ENCODE measurements around the gene PPP4C. TPM values are rescaled to one million over a fixed set of nuclear protein-coding genes. Genes with fewer than 3 reads are reported as not detected.
A peak's percentile ranks its signal among the peaks of the same experiment; 100 is the strongest.
"Not testable (repeated sequence)": the region's sequence is repeated elsewhere in the genome, so short reads cannot be mapped to it uniquely, and the experiment has no call there.

Gene PPP4C
- total RNA-seq, 6 experiments from 2014 or later, result 111 to 135 (median 123) TPM

GRCh38 chr16:30112197-30113030 lies 36.6 kb downstream of the PPP4C start:
- TF ChIP-seq, protein P1, sequence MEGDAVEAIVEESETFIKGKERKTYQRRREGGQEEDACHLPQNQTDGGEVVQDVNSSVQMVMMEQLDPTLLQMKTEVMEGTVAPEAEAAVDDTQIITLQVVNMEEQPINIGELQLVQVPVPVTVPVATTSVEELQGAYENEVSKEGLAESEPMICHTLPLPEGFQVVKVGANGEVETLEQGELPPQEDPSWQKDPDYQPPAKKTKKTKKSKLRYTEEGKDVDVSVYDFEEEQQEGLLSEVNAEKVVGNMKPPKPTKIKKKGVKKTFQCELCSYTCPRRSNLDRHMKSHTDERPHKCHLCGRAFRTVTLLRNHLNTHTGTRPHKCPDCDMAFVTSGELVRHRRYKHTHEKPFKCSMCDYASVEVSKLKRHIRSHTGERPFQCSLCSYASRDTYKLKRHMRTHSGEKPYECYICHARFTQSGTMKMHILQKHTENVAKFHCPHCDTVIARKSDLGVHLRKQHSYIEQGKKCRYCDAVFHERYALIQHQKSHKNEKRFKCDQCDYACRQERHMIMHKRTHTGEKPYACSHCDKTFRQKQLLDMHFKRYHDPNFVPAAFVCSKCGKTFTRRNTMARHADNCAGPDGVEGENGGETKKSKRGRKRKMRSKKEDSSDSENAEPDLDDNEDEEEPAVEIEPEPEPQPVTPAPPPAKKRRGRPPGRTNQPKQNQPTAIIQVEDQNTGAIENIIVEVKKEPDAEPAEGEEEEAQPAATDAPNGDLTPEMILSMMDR (IDR thresholded peaks at IDR 0.05), result peak; percentile 85
- Mint-ChIP-seq H3K4me1 (ENCODE audit: low read depth) (peaks cover 20% of the 10 kb centered on the region), H3K27ac (no peak overlapping the region), H3K9me3 (no peaks in the 10 kb centered on the region), H3K27me3 (ENCODE audit: insufficient read depth) (no peaks in the 10 kb centered on the region; the same call in none of the 2 replicates), H3K36me3 (ENCODE audit: low read depth) (peaks cover 4% of the 10 kb centered on the region; the same call in 1 of the 2 replicates), H3K4me3 (no peak overlapping the region)
- DNase-seq, result no peak

- no peaks in the 10 kb centered on the region; the same call in none of the 2 replicates for H3K27me3 Mint-ChIP-seq (ENCODE audit: insufficient read depth)
Measured at GRCh38 chr16:30113031-30113710, 37.4 kb downstream of the PPP4C start, which contains the start of gene GDPD3. GDPD3 (minus strand) TSS chr16:30113537; CDS start chr16:30113478, 59 bp downstream.

GRCh38 chr16:30113711-30114333 lies 38.0 kb downstream of the PPP4C start:
- Mint-ChIP-seq H3K27ac (peak overlapping the region; percentile 87), H3K4me1 (ENCODE audit: low read depth) (peaks cover 20% of the 10 kb centered on the region)
- DNase-seq, result peak; percentile 38

More at GRCh38 chr16:30113031-30113710, 37.4 kb downstream of the PPP4C start, which contains the start of gene GDPD3:
- TF ChIP-seq, protein P1 (IDR thresholded peaks at IDR 0.05), result no peak; the same call in none of the 2 replicates
- DNase-seq, result no peak
- Mint-ChIP-seq H3K4me3 (peak within 1 kb of the TSS; percentile 20; the same call in 1 of the 2 replicates), H3K9me3 (no peaks in the 10 kb centered on the region), H3K27ac (peak within 1 kb of the TSS; percentile 87), H3K36me3 (ENCODE audit: low read depth) (peaks cover 4% of the 10 kb centered on the region; the same call in 1 of the 2 replicates), H3K4me1 (ENCODE audit: low read depth) (peaks cover 20% of the 10 kb centered on the region)

GRCh38 chr16:30114411-30114810 lies 38.6 kb downstream of the PPP4C start:
- Mint-ChIP-seq H3K36me3 (ENCODE audit: low read depth) (peaks cover 7% of the 10 kb centered on the region; the same call in 1 of the 2 replicates), H3K27ac (peak overlapping the region; percentile 87), H3K4me1 (ENCODE audit: low read depth) (peaks cover 24% of the 10 kb centered on the region), H3K4me3 (no peak overlapping the region), H3K9me3 (no peaks in the 10 kb centered on the region), H3K27me3 (ENCODE audit: insufficient read depth) (no peaks in the 10 kb centered on the region; the same call in none of the 2 replicates)
- DNase-seq, result no peak
- TF ChIP-seq, protein P1 (IDR thresholded peaks at IDR 0.05), result no peak

More at GRCh38 chr16:30113711-30114333, 38.0 kb downstream of the PPP4C start:
- Mint-ChIP-seq H3K27me3 (ENCODE audit: insufficient read depth) (no peaks in the 10 kb centered on the region; the same call in none of the 2 replicates), H3K36me3 (ENCODE audit: low read depth) (peaks cover 4% of the 10 kb centered on the region; the same call in 1 of the 2 replicates), H3K9me3 (no peaks in the 10 kb centered on the region), H3K4me3 (peak overlapping the region; percentile 20; the same call in 1 of the 2 replicates)
- TF ChIP-seq, protein P1 (IDR thresholded peaks at IDR 0.05), result no peak

DNA sequence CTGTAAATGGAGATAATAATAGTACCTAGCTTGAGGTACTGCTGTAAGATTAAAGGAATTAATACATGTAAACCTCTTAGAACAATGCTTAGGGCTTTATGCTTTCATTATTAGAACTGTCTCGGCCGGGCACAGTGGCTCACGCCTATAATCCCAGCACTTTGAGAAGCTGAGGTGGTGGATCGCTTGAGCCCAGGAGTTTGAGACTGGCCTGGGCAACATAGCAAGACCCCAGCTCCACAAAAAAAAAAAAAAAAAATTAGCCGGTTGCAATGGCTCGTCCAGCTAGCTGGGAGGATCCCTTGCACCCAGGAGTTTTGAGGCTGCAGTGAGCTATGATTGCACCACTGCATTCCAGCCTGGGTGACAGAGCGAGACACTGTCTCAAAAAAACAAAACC lies 39.0 kb downstream of the PPP4C start:
- not testable (repeated sequence) for H3K9me3 Mint-ChIP-seq; H3K27me3 Mint-ChIP-seq (ENCODE audit: insufficient read depth); H3K36me3 Mint-ChIP-seq (ENCODE audit: low read depth); H3K27ac Mint-ChIP-seq; DNase-seq; H3K4me3 Mint-ChIP-seq
- peaks cover 26% of the 10 kb centered on the region for H3K4me1 Mint-ChIP-seq (ENCODE audit: low read depth)
